GM12892 (cell line): ENCODE data around the gene PKP2.

Source experiments
- POLR2AphosphoS5 ChIP-seq: IDR thresholded peaks from 2 replicates; pipeline ENCODE4 v1.6.1; 2011; ENCODE audit warnings: low read depth, low read length, control low read depth
- TAF1 ChIP-seq: IDR thresholded peaks from 2 replicates; pipeline ENCODE4 v1.6.1; 2011; ENCODE audit warnings: low read depth, mild to moderate bottlenecking, control low read depth, low read length, borderline replicate concordance

DNA sequence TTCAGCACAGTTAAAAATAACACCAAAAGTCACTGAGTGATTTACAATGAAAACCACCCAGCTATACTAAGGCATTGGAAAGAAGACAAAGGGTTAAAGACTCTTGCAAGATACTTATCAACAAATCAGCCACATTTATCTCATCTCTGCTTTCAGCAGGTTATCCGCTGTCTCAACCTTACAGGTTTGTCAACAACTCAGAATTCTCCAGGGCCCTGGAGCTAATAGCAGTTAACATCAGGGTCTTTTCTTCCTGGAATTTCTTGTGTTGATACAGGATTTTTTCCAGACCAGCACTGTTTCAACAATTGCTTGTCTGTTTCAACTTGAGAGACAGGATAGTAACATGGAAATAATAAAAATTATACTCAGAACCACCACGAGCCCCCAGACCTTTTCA is 3.5 kb downstream of the PKP2 start:
- TF ChIP-seq TAF1 (no peak), POLR2AphosphoS5 (no peak)
